RWPE2 (cell line): Measurements from ENCODE around the gene PTPRN2.

Experiments used
- ATAC-seq: fragments of 200-7000 bp; cut with Tn5 transposase; 3 replicates; pipeline ENCODE4 v1.9.1; 2021; ENCODE audit warnings: low read depth
- DNase-seq: peaks from one replicate; pipeline ENCODE4 v3.0.0-alpha.2; 2020; ENCODE audit warnings: low spot score
- H3K27ac ChIP-seq: fragments of 450-650 bp; 2 replicates; pipeline ENCODE4 v1.5.1; 2017; ENCODE audit warnings: mild to moderate bottlenecking; ENCODE audit not compliant: poor library complexity, severe bottlenecking
- H3K27me3 ChIP-seq: fragments of 250-450 bp; sonication (Bioruptor Pico); 2 replicates; pipeline ENCODE4 v1.5.1; 2021; ENCODE audit warnings: mild to moderate bottlenecking, moderate library complexity; ENCODE audit not compliant: insufficient read depth, poor library complexity, severe bottlenecking
- H3K36me3 ChIP-seq: fragments of 250-450 bp; sonication (Bioruptor Pico); 2 replicates; pipeline ENCODE4 v1.5.1; 2020; ENCODE audit warnings: low read depth, mild to moderate bottlenecking, moderate library complexity
- H3K4me1 ChIP-seq: fragments of 250-450 bp; sonication (Bioruptor Pico); 2 replicates; pipeline ENCODE4 v1.5.1; 2021; ENCODE audit warnings: mild to moderate bottlenecking, moderate library complexity; ENCODE audit not compliant: insufficient read depth, poor library complexity, severe bottlenecking
- H3K4me3 ChIP-seq: fragments of 250-450 bp; sonication (Bioruptor Pico); 2 replicates; pipeline ENCODE4 v1.5.1; 2021; ENCODE audit warnings: mild to moderate bottlenecking, moderate library complexity; ENCODE audit not compliant: severe bottlenecking
- H3K9me3 ChIP-seq: fragments of 250-450 bp; sonication (Bioruptor Pico); 2 replicates; pipeline ENCODE4 v1.5.1; 2021; ENCODE audit warnings: mild to moderate bottlenecking, moderate library complexity; ENCODE audit not compliant: severe bottlenecking
- CTCF ChIP-seq: fragments of 450-650 bp; IDR thresholded peaks from one replicate; pipeline ENCODE4 v1.5.1; 2017; ENCODE audit warnings: mild to moderate bottlenecking, moderate library complexity; ENCODE audit not compliant: poor library complexity, severe bottlenecking

PTPRN2 gene

GRCh38 chr7:157513682-157514081 is 1073.9 kb downstream of the PTPRN2 start:
- TF ChIP-seq CTCF = no peak
- Histone ChIP-seq H3K4me3 (no peak overlapping the region), H3K36me3 (no peaks in the 10 kb centered on the region), H3K4me1 (no peaks in the 10 kb centered on the region), H3K27ac (no peak overlapping the region), H3K27me3 (peaks cover 20% of the 10 kb centered on the region), H3K9me3 (no peaks in the 10 kb centered on the region)
- no peak for DNase-seq
- ATAC-seq = no peak

GRCh38 chr7:157513162-157513621 is 1074.4 kb downstream of the PTPRN2 start:
- DNase-seq = no peak
- no peak overlapping the region for H3K4me3 ChIP-seq
- H3K27me3 ChIP-seq = peaks cover 24% of the 10 kb centered on the region
- no peak overlapping the region for H3K27ac ChIP-seq
- H3K36me3 ChIP-seq = no peaks in the 10 kb centered on the region
- no peaks in the 10 kb centered on the region for H3K9me3 ChIP-seq
- H3K4me1 ChIP-seq = no peaks in the 10 kb centered on the region
- TF ChIP-seq CTCF = no peak
- ATAC-seq = no peak

GRCh38 chr7:157509226-157509625 is 1078.4 kb downstream of the PTPRN2 start:
- no peak overlapping the region for H3K4me3 ChIP-seq
- no peaks in the 10 kb centered on the region for H3K4me1 ChIP-seq
- peaks cover 16% of the 10 kb centered on the region for H3K27me3 ChIP-seq
- no peak for DNase-seq
- H3K36me3 ChIP-seq = no peaks in the 10 kb centered on the region
- no peak for TF ChIP-seq CTCF
- no peak overlapping the region for H3K27ac ChIP-seq
- H3K9me3 ChIP-seq = no peaks in the 10 kb centered on the region
- ATAC-seq = no peak

- ATAC-seq (no peak), DNase-seq (no peak)
- H3K4me1 ChIP-seq = no peaks in the 10 kb centered on the region
- TF ChIP-seq CTCF = no peak
- no peak overlapping the region for H3K27ac ChIP-seq
- H3K4me3 ChIP-seq = no peak overlapping the region
- no peaks in the 10 kb centered on the region for H3K9me3 ChIP-seq
- H3K27me3 ChIP-seq = peaks cover 14% of the 10 kb centered on the region
- no peaks in the 10 kb centered on the region for H3K36me3 ChIP-seq
These were observed 1079.1 kb downstream of the PTPRN2 start for GRCh38 chr7:157508477-157508881.

- no peak overlapping the region for H3K4me3 ChIP-seq
- H3K36me3 ChIP-seq = no peaks in the 10 kb centered on the region
- ATAC-seq (no peak), DNase-seq (no peak)
- TF ChIP-seq CTCF = no peak
- peaks cover 14% of the 10 kb centered on the region for H3K27me3 ChIP-seq
- H3K4me1 ChIP-seq = no peaks in the 10 kb centered on the region
- no peaks in the 10 kb centered on the region for H3K9me3 ChIP-seq
- no peak overlapping the region for H3K27ac ChIP-seq
These were observed 1079.6 kb downstream of the PTPRN2 start for GRCh38 chr7:157507987-157508386.
